GM23338 (cell line): Measurements from ENCODE around the gene GRIA2. TPM values are rescaled to one million over a fixed set of nuclear protein-coding genes. Genes with fewer than 3 reads are reported as not detected.

Experiments
- ATAC-seq: fragments of 200-7000 bp; cut with Tn5 transposase; 3 replicates; pipeline ENCODE4 v1.9.1; 2020
- DNase-seq: peaks from one replicate; pipeline ENCODE4 v3.0.0-alpha.2; 2015; ENCODE audit warnings: low spot score
- H2AFZ ChIP-seq: fragments of 200-600 bp; sonication (generic); 2 replicates; pipeline ENCODE4 v1.8.0; 2016; ENCODE audit warnings: antibody characterized with exemption, mild to moderate bottlenecking, moderate library complexity
- H3F3A ChIP-seq: fragments of 200-600 bp; sonication (generic); replicated peaks from 2 replicates; pipeline ENCODE4 v1.8.0; 2017; ENCODE audit warnings: antibody characterized with exemption, mixed run types, low read depth
- H3K27ac ChIP-seq: fragments of 200-600 bp; sonication (generic); 2 replicates; pipeline ENCODE4 v1.6.1; 2016; ENCODE audit warnings: low read depth
- H3K27me3 ChIP-seq: fragments of 200-600 bp; sonication (generic); 2 replicates; pipeline ENCODE4 v1.8.0; 2016; ENCODE audit warnings: mild to moderate bottlenecking, mixed run types, moderate library complexity; ENCODE audit not compliant: insufficient read depth
- H3K36me3 ChIP-seq: fragments of 200-600 bp; sonication (generic); 2 replicates; pipeline ENCODE4 v1.8.0; 2016; ENCODE audit warnings: mild to moderate bottlenecking; ENCODE audit not compliant: insufficient read depth
- H3K4me1 ChIP-seq: fragments of 200-600 bp; sonication (generic); 2 replicates; pipeline ENCODE4 v1.8.0; 2016; ENCODE audit warnings: mild to moderate bottlenecking, moderate library complexity; ENCODE audit not compliant: insufficient read depth
- H3K4me2 ChIP-seq: fragments of 200-600 bp; sonication (generic); 2 replicates; pipeline ENCODE4 v1.7.1; 2017; ENCODE audit warnings: mixed run types
- H3K4me3 ChIP-seq: fragments of 200-600 bp; sonication (generic); 2 replicates; pipeline ENCODE4 v1.6.1; 2016; ENCODE audit warnings: mixed run types
- H3K79me2 ChIP-seq: fragments of 200-600 bp; sonication (generic); replicated peaks from 2 replicates; pipeline ENCODE4 v1.8.0; 2017; ENCODE audit warnings: mild to moderate bottlenecking; ENCODE audit not compliant: insufficient read depth
- H3K9me2 ChIP-seq: fragments of 200-600 bp; sonication (generic); 2 replicates; pipeline ENCODE4 v1.8.0; 2017; ENCODE audit not compliant: insufficient read depth
- H4K20me1 ChIP-seq: fragments of 200-600 bp; sonication (generic); replicated peaks from 2 replicates; pipeline ENCODE4 v1.8.0; 2017; ENCODE audit warnings: mild to moderate bottlenecking; ENCODE audit not compliant: insufficient read depth
- H3K27ac Mint-ChIP-seq: 2 replicates; pipeline ENCODE4 v1.8.0; 2020; ENCODE audit warnings: inconsistent platforms, mild to moderate bottlenecking, moderate library complexity, mixed read lengths
- H3K27me3 Mint-ChIP-seq: 3 replicates; pipeline ENCODE4 v1.8.0; 2022; ENCODE audit warnings: low read depth, mild to moderate bottlenecking, moderate library complexity, mixed read lengths, inconsistent platforms; ENCODE audit not compliant: insufficient read depth, poor library complexity
- H3K36me3 Mint-ChIP-seq: 3 replicates; pipeline ENCODE4 v1.8.0; 2021; ENCODE audit warnings: low read depth, mild to moderate bottlenecking, inconsistent platforms, moderate library complexity, mixed read lengths
- H3K4me1 Mint-ChIP-seq: 3 replicates; pipeline ENCODE4 v1.8.0; 2020; ENCODE audit warnings: mild to moderate bottlenecking, inconsistent platforms, mixed read lengths
- H3K4me3 Mint-ChIP-seq: 3 replicates; pipeline ENCODE4 v1.8.0; 2021; ENCODE audit warnings: moderate library complexity, mild to moderate bottlenecking, inconsistent platforms, mixed read lengths
- H3K9me3 Mint-ChIP-seq: 3 replicates; pipeline ENCODE4 v1.8.0; 2020; ENCODE audit warnings: moderate library complexity, mild to moderate bottlenecking, inconsistent platforms, mixed read lengths
- CREB1 ChIP-seq: fragments of 250-450 bp; sonication (Bioruptor Pico); IDR thresholded peaks from 2 replicates; pipeline ENCODE4 v1.5.0; 2020; ENCODE audit warnings: low read depth, mild to moderate bottlenecking, moderate library complexity
- EZH2 ChIP-seq: fragments of 200-600 bp; sonication (generic); IDR thresholded peaks from one replicate; pipeline ENCODE4 v1.8.0; 2017; ENCODE audit warnings: antibody characterized with exemption, mild to moderate bottlenecking, low read depth; ENCODE audit not compliant: unreplicated experiment
- JUNB ChIP-seq: IDR thresholded peaks from one replicate; pipeline ENCODE4 v1.6.1; 2016; ENCODE audit warnings: antibody characterized with exemption; ENCODE audit not compliant: unreplicated experiment
- NANOG ChIP-seq: IDR thresholded peaks from 2 replicates; pipeline ENCODE4 v1.6.1; 2016; ENCODE audit warnings: antibody characterized with exemption, borderline replicate concordance
- STAT1 ChIP-seq: IDR thresholded peaks from one replicate; pipeline ENCODE4 v1.6.1; 2016; ENCODE audit warnings: antibody characterized with exemption; ENCODE audit not compliant: unreplicated experiment
- ZNF331 ChIP-seq: fragments of 250-450 bp; sonication (Bioruptor Pico); IDR thresholded peaks from 2 replicates; pipeline ENCODE4 v1.5.0; 2020; ENCODE audit warnings: low read depth, mild to moderate bottlenecking, moderate library complexity
- ZNF462 ChIP-seq: fragments of 250-450 bp; sonication (Bioruptor Pico); IDR thresholded peaks from 2 replicates; pipeline ENCODE4 v1.5.0; 2020; ENCODE audit warnings: mild to moderate bottlenecking, moderate library complexity
- polyA plus RNA-seq: library from polyadenylated mRNA; unstranded; fragments of >200 nt; fragmentation: Nextera tagmentation; extraction: Ambion mirVana; gene quantifications from 2 replicates; pipeline ENCODE4 v1.2.1, GENCODE V29; 2016
- total RNA-seq: library from RNA; depleted of rRNA; stranded (reverse); fragments of >200 nt; shearing (Covaris generic); gene quantifications from 2 replicates; pipeline ENCODE4 v1.2.3, GENCODE V29; 2014

Gene GRIA2
- total and polyA plus RNA-seq, 2 experiments from 2014 or later = not detected

DNA sequence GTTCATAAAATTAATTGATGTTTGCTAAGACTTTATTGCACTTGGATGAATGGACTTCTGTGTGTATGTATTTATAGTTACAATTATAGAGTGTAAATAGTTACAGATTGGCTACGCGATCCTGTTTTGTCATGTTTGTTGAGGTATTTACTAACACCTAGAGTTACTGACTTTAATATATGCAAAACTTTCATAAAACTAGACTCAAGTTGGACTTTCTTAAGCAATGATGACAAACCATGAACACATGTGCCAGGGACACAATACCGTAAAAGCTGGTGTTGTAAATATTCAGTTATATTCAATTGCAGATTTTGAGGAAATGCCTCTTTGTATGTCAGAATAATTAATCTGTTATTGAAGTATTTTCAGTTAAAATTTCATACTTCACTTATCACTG, 6.1 kb downstream of the GRIA2 start (continued):
- no peak for TF ChIP-seq ZNF462 (CRISPR knock-in tag)
- TF ChIP-seq CREB1 (CRISPR knock-in tag) = no peak

- Histone ChIP-seq H3K36me3 (no peaks in the 10 kb centered on the region), H3K27me3 (no peaks in the 10 kb centered on the region), H2AFZ (no peak overlapping the region), H3K4me3 (no peak overlapping the region), H3F3A (no peaks in the 10 kb centered on the region), H3K27ac (no peak overlapping the region), H4K20me1 (no peaks in the 10 kb centered on the region), H3K4me2 (no peak overlapping the region), H3K9me2 (no peaks in the 10 kb centered on the region), H3K4me1 (no peaks in the 10 kb centered on the region), H3K79me2 (no peaks in the 10 kb centered on the region)
- TF ChIP-seq STAT1 (no peak), EZH2 (no peak), ZNF331 (CRISPR knock-in tag) (no peak), JUNB (no peak), NANOG (no peak)
- Mint-ChIP-seq H3K27ac (no peak overlapping the region), H3K36me3 (no peaks in the 10 kb centered on the region), H3K4me1 (no peaks in the 10 kb centered on the region), H3K27me3 (no peaks in the 10 kb centered on the region), H3K9me3 (no peaks in the 10 kb centered on the region), H3K4me3 (no peak overlapping the region)
- DNase-seq (no peak), ATAC-seq (no peak)
Measured at GRCh38 chr4:157231525-157231924, 11.0 kb downstream of the GRIA2 start.
